Dermis blood vessel endothelial cell (primary cell): ENCODE measurements around the gene CATSPER3. TPM values are rescaled to one million over a fixed set of nuclear protein-coding genes. Genes with fewer than 3 reads are reported as not detected.

Source experiments
- total RNA-seq: library from RNA; depleted of rRNA; stranded (reverse); fragments of >200 nt; gene quantifications from 2 replicates; pipeline ENCODE4 v1.2.3, GENCODE V29; 2014

CATSPER3 gene
- total RNA-seq, 1 donor from 2014 or later: 0.34 TPM

Other genes starting within 250 kb of the CATSPER3 start
- 32.3 and 47.1 TPM in 2 replicates for gene CAMLG, start 229.4 kb upstream of the CATSPER3 start, total RNA-seq
- gene DDX46, start 209.1 kb upstream of the CATSPER3 start, total RNA-seq: 21.8 and 31.7 TPM in 2 replicates
- gene C5orf24, start 121.9 kb upstream of the CATSPER3 start, total RNA-seq: 52.2 and 76.2 TPM in 2 replicates
- 84.0 and 107 TPM in 2 replicates for gene TXNDC15, start 93.5 kb upstream of the CATSPER3 start, total RNA-seq
- gene PCBD2, start 62.8 kb upstream of the CATSPER3 start, total RNA-seq: 4.8 and 8.6 TPM in 2 replicates
- 0.51 TPM in 1 of 2 replicates, not detected in the other for gene PITX1, start 66.3 kb downstream of the CATSPER3 start, total RNA-seq